Motor neuron (in vitro differentiated cells): ENCODE data around the gene FBXO47. TPM values are rescaled to one million over a fixed set of nuclear protein-coding genes. Genes with fewer than 3 reads are reported as not detected.

ENCODE experiments used
- ATAC-seq, 8 experiments: fragments of 200-7000 bp; cut with Tn5 transposase; replicated peaks in 6 of 8; 2 replicates each; pipeline ENCODE4 v1.8.0; 2021; ENCODE audit warnings: mild to moderate bottlenecking in 8 of 8, moderate library complexity in 8 of 8
- H3K27ac ChIP-seq, 2 donors: fragments of 250-450 bp; sonication (Bioruptor Pico); 2 replicates each; pipeline ENCODE4 v1.9.0; 2021; ENCODE audit warnings: antibody characterized with exemption in 2 of 2, mild to moderate bottlenecking in 2 of 2, moderate library complexity in 1 of 2
- H3K4me1 ChIP-seq, 2 donors: fragments of 250-450 bp; sonication (Bioruptor Pico); replicated peaks in 1 of 2; 2 replicates each; pipeline ENCODE4 v1.6.1; 2021; ENCODE audit warnings: antibody characterized with exemption in 2 of 2, mild to moderate bottlenecking in 2 of 2, moderate library complexity in 1 of 2
- H3K4me3 ChIP-seq, 5 donors: fragments of 250-450 bp; sonication (Bioruptor Pico); 2 replicates each; pipeline ENCODE4 v1.9.0; 2021; ENCODE audit warnings: antibody characterized with exemption in 5 of 5, mild to moderate bottlenecking in 5 of 5, moderate library complexity in 4 of 5
- WGBS, 10 experiments: fragments of 450-650 bp; shearing (Covaris generic); methylation state at CpG; one replicate each; pipeline ENCODE4 v1.0.0; 2022; 5-methylcytosine and 5-hydroxymethylcytosine counted together
- in situ Hi-C, 9 experiments: fragments of 400-800 bp; cut with MboI; loops; one replicate each; pipeline ENCODE4 v1.15.0; 2021; ENCODE audit warnings: low sequenced_read_pairs in 9 of 9, low pct_unique_long_range_greater_than_20kb in 2 of 9; ENCODE audit not compliant: unreplicated experiment in 9 of 9
- total RNA-seq, 8 experiments: library from RNA; unstranded; fragments of 300-600 nt; gene quantifications; 2 replicates each; pipeline versions ENCODE4 v1.2.3 to v1.2.4, GENCODE V29; 2022

Gene FBXO47
- total RNA-seq, 8 experiments from 2014 or later, result 0.07 to 0.20 TPM; not detected in 6

DNA sequence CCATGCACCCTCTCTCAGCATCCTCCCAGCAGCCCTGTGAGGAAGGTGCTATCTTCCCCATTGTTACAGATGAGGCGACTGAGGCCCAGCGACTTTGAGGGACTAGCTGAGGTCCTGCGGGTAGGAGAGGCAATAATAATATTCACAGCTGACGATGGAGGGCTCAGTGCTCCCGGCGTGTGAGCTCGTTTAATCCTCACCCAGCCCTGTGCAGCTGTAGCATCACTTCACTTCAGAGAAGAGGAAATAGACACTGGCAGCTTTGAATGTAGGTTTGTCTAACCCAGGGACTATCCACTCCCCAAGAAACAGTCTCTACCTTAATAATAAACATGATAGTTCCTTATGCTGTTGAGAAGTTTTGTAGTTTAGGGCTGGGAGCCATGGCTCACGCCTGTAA lies 75.8 kb downstream of the FBXO47 start:
- in situ Hi-C loops, result no loop called here
- ATAC-seq, result no peak
- H3K27ac ChIP-seq, result no peak overlapping the region

DNA sequence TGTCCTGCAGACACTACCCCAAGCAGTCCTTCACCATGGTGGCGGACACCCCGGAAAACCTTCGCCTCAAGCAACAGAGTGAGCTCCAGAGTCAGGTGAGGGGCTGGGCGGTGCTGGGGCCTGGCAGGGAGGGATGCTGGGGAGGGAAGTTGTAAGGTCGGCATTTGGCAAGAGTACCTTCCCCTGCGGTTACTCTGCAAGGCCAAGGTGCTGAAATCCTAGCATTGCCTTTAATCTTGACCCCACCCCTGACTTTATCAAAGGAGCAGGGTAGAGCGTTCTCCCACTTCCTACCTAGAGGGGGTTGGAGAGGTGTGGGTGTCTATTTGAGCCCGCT lies 76.8 kb downstream of the FBXO47 start:
- 80% methylated on average over 1 of the region's 8 CpGs; no CpG with 5 or more reads in 9 of the 10 experiments for WGBS, 10 experiments
- in situ Hi-C loops, result no loop called here
- H3K4me3 ChIP-seq, result no peak overlapping the region
- no peak overlapping the region for H3K27ac ChIP-seq
- peaks cover 16 to 17% of the 10 kb centered on the region in 2 donors for H3K4me1 ChIP-seq
- ATAC-seq, result no peak

More for the DNA sequence above, 75.8 kb downstream of the FBXO47 start:
- WGBS, 10 experiments, result 80 to 100% (median 100%) methylated on average over 1 to 4 of the region's 8 CpGs; no CpG with 5 or more reads in 5 of the 10 experiments
- Histone ChIP-seq H3K4me1 (peaks cover 11 to 17% of the 10 kb centered on the region in 2 donors), H3K4me3 (no peak overlapping the region)

DNA sequence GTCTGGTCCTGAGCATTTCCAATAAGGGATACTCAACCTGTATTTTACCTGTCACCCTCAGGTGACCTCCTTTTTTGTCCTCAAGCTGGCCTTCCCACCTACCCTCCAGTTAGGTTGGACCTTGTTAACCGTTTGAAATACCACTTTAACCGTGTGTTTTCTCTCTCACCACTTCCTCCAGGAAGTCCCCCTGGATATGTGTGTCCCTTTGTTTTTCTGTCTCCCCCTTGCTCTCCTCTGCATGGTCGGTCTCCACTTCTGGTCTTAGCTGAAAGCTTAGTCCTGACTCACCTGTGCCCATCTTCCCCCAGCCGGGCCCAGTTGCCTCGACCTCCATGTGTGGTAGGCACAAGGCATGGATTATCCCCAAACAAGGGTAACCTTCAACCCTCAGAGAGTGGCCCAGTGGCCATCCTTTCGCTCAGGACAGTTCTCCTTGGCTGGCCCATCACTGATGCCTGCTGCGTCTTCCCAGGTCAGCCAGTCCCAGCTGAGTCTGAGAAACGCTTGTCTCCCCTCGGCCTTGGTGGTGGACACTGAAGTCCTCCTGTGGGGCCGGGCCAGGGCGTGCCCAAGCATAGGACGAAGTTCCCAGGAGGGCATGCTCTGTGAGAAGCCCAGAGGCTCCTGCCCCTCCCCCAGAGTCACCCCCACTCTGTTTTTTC lies 77.3 kb downstream of the FBXO47 start:
- Histone ChIP-seq H3K4me1 (peaks cover 19 to 21% of the 10 kb centered on the region in 2 donors), H3K27ac (no peak overlapping the region), H3K4me3 (no peak overlapping the region)
- in situ Hi-C loops, result no loop called here
- 83 to 100% (median 97%) methylated on average over 1 to 6 of the region's 12 CpGs; no CpG with 5 or more reads in 2 of the 10 experiments for WGBS, 10 experiments
- no peak for ATAC-seq

DNA sequence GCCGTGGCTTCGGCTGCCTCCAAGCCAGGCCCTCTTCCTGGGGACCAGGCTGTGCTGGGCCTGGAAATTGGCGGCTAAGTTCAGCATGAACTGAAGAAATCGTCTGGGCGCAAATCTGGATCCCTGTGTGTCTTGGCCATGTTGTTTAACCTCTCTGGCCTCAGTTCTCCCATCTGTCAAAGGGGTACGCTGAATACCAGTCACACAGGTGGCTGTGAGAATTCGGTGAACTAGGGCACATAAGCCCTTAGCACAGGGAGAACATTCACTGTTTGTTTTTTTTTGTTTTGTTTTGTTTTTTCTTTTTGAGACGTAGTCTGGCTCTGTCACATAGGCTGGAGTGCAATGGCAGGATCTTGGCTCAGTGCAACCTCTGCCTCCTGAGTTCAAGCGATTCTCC lies 78.4 kb downstream of the FBXO47 start:
- no peak overlapping the region for H3K27ac ChIP-seq
- in situ Hi-C loops, result no loop called here
- H3K4me3 ChIP-seq, result no peak overlapping the region
- 60 to 100% (median 90%) methylated on average over 1 to 9 of the region's 9 CpGs; no CpG with 5 or more reads in 2 of the 10 experiments for WGBS, 10 experiments
- H3K4me1 ChIP-seq, result peaks cover 19 to 31% of the 10 kb centered on the region in 2 donors
- ATAC-seq, result no peak

DNA sequence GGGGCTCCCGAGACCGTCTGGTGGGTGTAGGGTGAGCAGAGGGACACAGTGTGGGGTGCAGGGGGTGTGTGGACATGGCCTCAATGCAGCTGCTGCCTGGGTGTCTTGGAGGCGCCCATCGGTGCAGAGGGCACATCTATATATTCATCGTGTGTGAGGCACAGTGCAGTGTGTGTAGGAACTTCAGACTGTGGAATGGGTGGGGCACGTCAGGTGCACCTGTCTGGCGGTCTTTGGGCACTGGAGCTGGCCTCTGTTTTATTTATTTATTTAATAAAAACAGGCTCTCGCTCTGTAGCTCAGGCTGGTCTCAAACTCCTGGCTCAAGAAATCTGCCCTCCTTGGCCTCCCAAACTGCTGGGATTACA lies 80.6 kb downstream of the FBXO47 start:
- ATAC-seq, result peak in 1 of 8 experiments; percentile 1
- Histone ChIP-seq H3K4me3 (no peak overlapping the region), H3K27ac (peak overlapping the region; percentile 5 to 62), H3K4me1 (peaks cover 22 to 49% of the 10 kb centered on the region in 2 donors)
- in situ Hi-C loops, result no loop called here
- WGBS, 10 experiments, result 60 to 100% (median 88%) methylated on average over 1 to 5 of the region's 8 CpGs; no CpG with 5 or more reads in 7 of the 10 experiments

Other genes with a start within 250 kb of the FBXO47 start
- gene CISD3, start 237.1 kb downstream of the FBXO47 start, total RNA-seq, result 10 to 100 TPM in 3 of 8 experiments, 1 to 10 TPM in 5; 2.5 to 23.8 (median 6.2) TPM
- gene PCGF2, start 219.1 kb downstream of the FBXO47 start, total RNA-seq, result 10 to 100 TPM in 7 of 8 experiments, 1 to 10 TPM in 1; 5.2 to 23.3 (median 16.8) TPM
- gene PSMB3, start 214.7 kb downstream of the FBXO47 start, total RNA-seq, result 100 to 1,000 TPM; 175 to 405 (median 249) TPM
- gene PIP4K2B, start 167.8 kb downstream of the FBXO47 start, total RNA-seq, result 10 to 100 TPM; 25.0 to 81.1 (median 67.2) TPM
- gene CWC25, start 142.1 kb downstream of the FBXO47 start, total RNA-seq, result 10 to 100 TPM; 12.4 to 21.1 (median 16.2) TPM
- 1,000 to 10,000 TPM; 1,875 to 3,258 (median 2,470) TPM for gene RPL23, start 113.7 kb downstream of the FBXO47 start, total RNA-seq
- 10 to 100 TPM; 33.2 to 95.1 (median 48.3) TPM for gene LASP1, start 97.3 kb downstream of the FBXO47 start, total RNA-seq
- gene PLXDC1, start 184.2 kb upstream of the FBXO47 start, total RNA-seq, result 1 to 10 TPM in 4 of 8 experiments, under 1 TPM in 4; 0.37 to 4.3 (median 0.93) TPM
- gene ARL5C, start 198.8 kb upstream of the FBXO47 start, total RNA-seq, result under 1 TPM in 6 of 8 experiments, not detected in 2; 0.07 to 0.66 (median 0.23) TPM
- 10 to 100 TPM in 5 of 8 experiments, 1 to 10 TPM in 3; 1.9 to 19.3 (median 16.0) TPM for gene CACNB1, start 230.3 kb upstream of the FBXO47 start, total RNA-seq
- 1,000 to 10,000 TPM; 2,038 to 3,335 (median 2,760) TPM for gene RPL19, start 232.9 kb upstream of the FBXO47 start, total RNA-seq